Endothelial cell of umbilical vein (primary cell): ENCODE results near the gene PRKAB1. TPM values are rescaled to one million over a fixed set of nuclear protein-coding genes. Genes with fewer than 3 reads are reported as not detected.

Experiments
- BruUV-seq: library from RNA; stranded (reverse); fragments of 400-500 nt; replicated peaks from 2 replicates; lab custom pipeline; 2021; lab: Mats Ljungman, UMichigan
- CTCF ChIA-PET: fragments of 300-600, 350-600 bp; sonication (Branson Sonifier 250); formaldehyde crosslinking; loops from one replicate; lab custom pipeline; 2021; ENCODE audit warnings: antibody characterized with exemption, inconsistent platforms; lab: Charles Lee
- POLR2A ChIA-PET: fragments of 300-600, 350-600 bp; sonication (Branson Sonifier 250); formaldehyde crosslinking; loops from one replicate; lab custom pipeline; 2021; ENCODE audit warnings: antibody characterized with exemption, inconsistent platforms; lab: Charles Lee
- DNase-seq: peaks from one replicate; pipeline ENCODE4 v3.0.0-alpha.2; 2011; ENCODE audit warnings: low read depth, low spot score
- FAIRE-seq: peaks from 2 replicates; lab custom pipeline; 2011; peaks lifted over from hg19 to GRCh38; lab: Jason Lieb, UNC
- H2AFZ ChIP-seq: 2 replicates; pipeline ENCODE4 v1.6.0; 2012; ENCODE audit warnings: low read depth, low read length, control low read depth, inconsistent platforms
- H3K27ac ChIP-seq: 2 replicates; pipeline ENCODE4 v1.5.1; 2011; ENCODE audit warnings: low read depth, mild to moderate bottlenecking, control low read depth, low read length, moderate library complexity; ENCODE audit not compliant: insufficient read depth
- H3K27me3 ChIP-seq, 2 experiments: 2 replicates each; pipeline versions ENCODE4 v1.6.0 to v1.6.1; 2011; ENCODE audit warnings: low read length in 2 of 2, mixed read lengths in 1 of 2; ENCODE audit not compliant: control insufficient read depth in 2 of 2, insufficient read depth in 2 of 2
- H3K36me3 ChIP-seq, 2 experiments: 2 replicates in 1 of 2; 3 replicates in 1 of 2; pipeline ENCODE4 v1.5.1; 2011; ENCODE audit warnings: low read length in 2 of 2, mild to moderate bottlenecking in 1 of 2, moderate library complexity in 1 of 2; ENCODE audit not compliant: control insufficient read depth in 2 of 2, insufficient read depth in 2 of 2; ENCODE audit errors: extremely low read depth in 1 of 2
- H3K4me1 ChIP-seq: 3 replicates; pipeline ENCODE4 v1.5.1; 2011; ENCODE audit warnings: mild to moderate bottlenecking, low read length; ENCODE audit not compliant: control insufficient read depth, insufficient read depth; ENCODE audit errors: extremely low read depth
- H3K4me2 ChIP-seq: 2 replicates; pipeline ENCODE4 v1.6.1; 2011; ENCODE audit warnings: low read length, control low read depth, mixed read lengths; ENCODE audit not compliant: insufficient read depth
- H3K4me3 ChIP-seq, 3 experiments: fragments of 200-600 bp in 1 of 3; sonication (generic), shearing (Covaris generic) in 1 of 3; replicated peaks in 1 of 3; 2 replicates each; pipeline ENCODE4 v1.5.1; 2011 to 2016; ENCODE audit warnings: control low read depth in 3 of 3, low read length in 3 of 3, mild to moderate bottlenecking in 2 of 3, inconsistent platforms in 1 of 3, low read depth in 1 of 3, moderate library complexity in 1 of 3; ENCODE audit not compliant: insufficient read depth in 1 of 3
- H3K79me2 ChIP-seq: 2 replicates; pipeline ENCODE4 v1.6.0; 2012; ENCODE audit warnings: low read length, inconsistent platforms; ENCODE audit not compliant: control insufficient read depth, insufficient read depth
- H3K9ac ChIP-seq: replicated peaks from 2 replicates; pipeline ENCODE3; 2011; ENCODE audit warnings: low read length, control low read depth; ENCODE audit not compliant: insufficient read depth; ENCODE audit errors: extremely low read depth
- H3K9me1 ChIP-seq: replicated peaks from 3 replicates; pipeline ENCODE4 v1.6.0; 2011; ENCODE audit warnings: mild to moderate bottlenecking, low read length; ENCODE audit not compliant: control insufficient read depth, insufficient read depth; ENCODE audit errors: extremely low read depth
- H3K9me3 ChIP-seq: replicated peaks from 2 replicates; pipeline ENCODE4 v1.5.1; 2012; ENCODE audit warnings: low read length, inconsistent platforms; ENCODE audit not compliant: control insufficient read depth, insufficient read depth
- H4K20me1 ChIP-seq: replicated peaks from 2 replicates; pipeline ENCODE3; 2011; ENCODE audit warnings: mild to moderate bottlenecking, low read length; ENCODE audit not compliant: control insufficient read depth, insufficient read depth; ENCODE audit errors: extremely low read depth
- EZH2 ChIP-seq: IDR thresholded peaks from 2 replicates; pipeline ENCODE4 v1.6.1; 2012; ENCODE audit warnings: borderline replicate concordance, low read depth, mild to moderate bottlenecking, moderate library complexity, low read length, inconsistent platforms; ENCODE audit not compliant: severe bottlenecking
- FOS ChIP-seq: IDR thresholded peaks from 2 replicates; pipeline ENCODE4 v1.6.1; 2011; ENCODE audit warnings: mild to moderate bottlenecking, low read length, moderate library complexity, borderline replicate concordance; ENCODE audit not compliant: insufficient read depth
- GATA2 ChIP-seq: IDR thresholded peaks from 2 replicates; pipeline ENCODE4 v1.7.0; 2011; ENCODE audit warnings: low read depth, mild to moderate bottlenecking, moderate library complexity, mixed read lengths, low read length; ENCODE audit not compliant: insufficient read length, insufficient read depth
- JUN ChIP-seq: IDR thresholded peaks from 2 replicates; pipeline ENCODE4 v1.6.1; 2011; ENCODE audit warnings: borderline replicate concordance, low read depth; ENCODE audit not compliant: insufficient read length, insufficient read depth
- MYC ChIP-seq: IDR thresholded peaks from one replicate; pipeline ENCODE4 v1.6.1; 2011; ENCODE audit warnings: mild to moderate bottlenecking, low read depth, low read length
- POLR2A ChIP-seq: IDR thresholded peaks from 2 replicates; pipeline ENCODE4 v1.6.1; 2012; ENCODE audit warnings: low read depth, mild to moderate bottlenecking, control low read depth, low read length
- POLR2AphosphoS5 ChIP-seq: IDR thresholded peaks from 2 replicates; pipeline ENCODE4 v1.6.1; 2012; ENCODE audit warnings: low read depth, mild to moderate bottlenecking, control low read depth, low read length, moderate library complexity; ENCODE audit not compliant: insufficient read depth
- dilution Hi-C: fragments of 300-500 bp; cut with MboI; formaldehyde crosslinking; loops from one replicate; pipeline ENCODE4 v1.15.0; 2019; ENCODE audit warnings: low sequenced_read_pairs; ENCODE audit not compliant: extremely low pct_ligation_motif_present
- intact Hi-C: fragments of 100-400 bp; cut with micrococcal nuclease; formaldehyde crosslinking; loops from one replicate; pipeline ENCODE4 v1.10.0; 2022
- polyA plus RNA-seq, 4 experiments: library from polyadenylated mRNA; depleted of rRNA in 3 of 4; stranded (reverse) in 3 of 4; unstranded in 1 of 4; fragments of >200 nt; gene quantifications; 2 replicates each; pipeline versions ENCODE4 v1.2.1 to v1.2.3, GENCODE V29; 2011 to 2012; ENCODE audit warnings: missing spikeins in 1 of 4
- total RNA-seq: library from RNA; stranded (reverse); gene quantifications from 2 replicates; pipeline ENCODE4 v1.2.3, GENCODE V29; 2021
- TF ChIP-seq, protein P1 (sequence below): IDR thresholded peaks from 2 replicates; pipeline ENCODE4 v1.6.1; 2011; ENCODE audit not compliant: insufficient read depth, insufficient read length
- TF ChIP-seq, protein P2 (sequence below), 2 donors: IDR thresholded peaks; 1 replicate in 1 of 2; 2 replicates in 1 of 2; pipeline ENCODE4 v1.5.1; 2011; ENCODE audit warnings: low read length in 2 of 2, mild to moderate bottlenecking in 2 of 2, moderate library complexity in 2 of 2, control low read depth in 1 of 2, inconsistent platforms in 1 of 2, low read depth in 1 of 2; ENCODE audit not compliant: insufficient read depth in 1 of 2; ENCODE audit errors: extremely low read depth in 1 of 2

PRKAB1 gene
- total and polyA plus RNA-seq, 2 donors (not counting 3 experiments of a cell fraction or from before 2014, with no cell fraction given), result 23.1 to 27.0 TPM

GRCh38 chr12:119630962-119631550 is 36.9 kb upstream of the PRKAB1 start:
- Histone ChIP-seq H4K20me1 (no peaks in the 10 kb centered on the region), H3K9ac (no peak overlapping the region), H2AFZ (no peak overlapping the region), H3K9me3 (no peaks in the 10 kb centered on the region), H3K36me3 (no peaks in the 10 kb centered on the region), H3K4me1 (no peaks in the 10 kb centered on the region), H3K4me2 (no peak overlapping the region), H3K27me3 (no peaks in the 10 kb centered on the region), H3K9me1 (no peaks in the 10 kb centered on the region), H3K4me3 (no peak overlapping the region), H3K79me2 (no peaks in the 10 kb centered on the region), H3K27ac (no peak overlapping the region)
- POLR2A ChIA-PET, result no interaction called here
- dilution Hi-C loops (no loop called here), intact Hi-C loops (no loop called here)
- CTCF ChIA-PET, result interaction anchor here (2.0 kb wide), 1 partner anchor 12 kb away, joined by 6 read pairs; no protein-coding TSS in a partner anchor
- FAIRE-seq, result no peak
- no TSS peak for BruUV-seq
- no peak for DNase-seq
- TF ChIP-seq GATA2, result no peak

DNA sequence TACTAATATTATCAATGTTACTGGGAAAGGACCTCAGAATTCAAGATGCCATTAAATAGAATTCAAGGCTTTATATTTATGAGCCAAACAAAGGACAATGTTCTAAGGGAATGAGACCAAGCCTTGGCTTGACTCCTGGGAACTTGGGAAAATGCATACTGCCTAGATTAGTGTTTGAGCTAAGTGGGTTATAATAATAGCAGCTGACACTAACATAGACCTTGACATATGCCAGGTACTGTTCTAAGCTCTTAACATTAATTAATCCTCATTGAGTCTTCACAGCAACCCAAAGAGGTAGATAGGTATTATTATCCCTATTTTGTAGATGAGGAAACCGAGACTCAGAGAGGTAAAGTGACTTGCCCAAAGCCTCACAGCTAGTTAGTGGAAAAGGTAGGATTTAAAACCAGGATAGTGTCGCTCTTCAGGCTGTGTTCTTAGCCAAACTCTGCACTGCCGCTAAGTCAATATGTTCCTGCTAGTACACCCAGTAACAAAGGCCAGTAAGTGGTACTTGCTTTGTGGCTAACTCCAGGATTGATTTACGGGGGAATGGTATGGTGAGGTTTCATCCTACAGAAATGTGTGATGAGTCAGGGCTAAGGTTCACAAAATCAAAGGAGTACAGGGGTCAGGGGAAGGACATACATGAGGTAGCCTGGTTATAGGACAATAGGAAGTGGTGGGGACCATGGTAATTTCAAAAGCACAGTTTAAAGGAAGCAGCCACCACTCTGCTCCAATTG is 35.8 kb upstream of the PRKAB1 start:
- CTCF ChIA-PET, result interaction anchor here (1.0 to 2.0 kb wide), 3 partner anchors 11 to 16 kb away, joined by 3 to 11 read pairs (median 6); no protein-coding TSS in a partner anchor
- no peak for FAIRE-seq
- H4K20me1 ChIP-seq, result no peaks in the 10 kb centered on the region
- BruUV-seq, result no TSS peak
- dilution Hi-C loops, result no loop called here
- H3K9ac ChIP-seq, result no peak overlapping the region
- no peaks in the 10 kb centered on the region for H3K9me3 ChIP-seq
- DNase-seq, result no peak
- no peak overlapping the region for H3K4me3 ChIP-seq
- POLR2A ChIA-PET, result no interaction called here
- H3K4me2 ChIP-seq, result no peak overlapping the region
- H3K9me1 ChIP-seq, result no peaks in the 10 kb centered on the region
- no peaks in the 10 kb centered on the region for H3K36me3 ChIP-seq
- TF ChIP-seq GATA2, result no peak
- no peak for TF ChIP-seq EZH2
- TF ChIP-seq, protein P1, sequence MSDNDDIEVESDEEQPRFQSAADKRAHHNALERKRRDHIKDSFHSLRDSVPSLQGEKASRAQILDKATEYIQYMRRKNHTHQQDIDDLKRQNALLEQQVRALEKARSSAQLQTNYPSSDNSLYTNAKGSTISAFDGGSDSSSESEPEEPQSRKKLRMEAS, result no peak
- TF ChIP-seq, protein P2, sequence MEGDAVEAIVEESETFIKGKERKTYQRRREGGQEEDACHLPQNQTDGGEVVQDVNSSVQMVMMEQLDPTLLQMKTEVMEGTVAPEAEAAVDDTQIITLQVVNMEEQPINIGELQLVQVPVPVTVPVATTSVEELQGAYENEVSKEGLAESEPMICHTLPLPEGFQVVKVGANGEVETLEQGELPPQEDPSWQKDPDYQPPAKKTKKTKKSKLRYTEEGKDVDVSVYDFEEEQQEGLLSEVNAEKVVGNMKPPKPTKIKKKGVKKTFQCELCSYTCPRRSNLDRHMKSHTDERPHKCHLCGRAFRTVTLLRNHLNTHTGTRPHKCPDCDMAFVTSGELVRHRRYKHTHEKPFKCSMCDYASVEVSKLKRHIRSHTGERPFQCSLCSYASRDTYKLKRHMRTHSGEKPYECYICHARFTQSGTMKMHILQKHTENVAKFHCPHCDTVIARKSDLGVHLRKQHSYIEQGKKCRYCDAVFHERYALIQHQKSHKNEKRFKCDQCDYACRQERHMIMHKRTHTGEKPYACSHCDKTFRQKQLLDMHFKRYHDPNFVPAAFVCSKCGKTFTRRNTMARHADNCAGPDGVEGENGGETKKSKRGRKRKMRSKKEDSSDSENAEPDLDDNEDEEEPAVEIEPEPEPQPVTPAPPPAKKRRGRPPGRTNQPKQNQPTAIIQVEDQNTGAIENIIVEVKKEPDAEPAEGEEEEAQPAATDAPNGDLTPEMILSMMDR (IDR thresholded peaks at IDR 0.05; ENCODE audit: extremely low read depth in 1 of 2, insufficient read depth in 1 of 2, low read depth in 1 of 2, low read length in 2 of 2), result no peak
- no peak for TF ChIP-seq FOS
- no peak for TF ChIP-seq JUN
- TF ChIP-seq POLR2A, result no peak
- no peak for TF ChIP-seq POLR2AphosphoS5
- no peak for TF ChIP-seq MYC
- H2AFZ ChIP-seq, result no peak overlapping the region
- H3K27me3 ChIP-seq, result no peaks in the 10 kb centered on the region
- intact Hi-C loops, result no loop called here
- no peaks in the 10 kb centered on the region for H3K79me2 ChIP-seq
- H3K4me1 ChIP-seq, result no peaks in the 10 kb centered on the region
- H3K27ac ChIP-seq, result no peak overlapping the region
